H9 (cell line): ENCODE results near the gene RANGAP1. TPM values are rescaled to one million over a fixed set of nuclear protein-coding genes. Genes with fewer than 3 reads are reported as not detected.
A peak's percentile ranks its signal among the peaks of the same experiment; 100 is the strongest.

ENCODE experiments used
- DNase-seq: peaks from one replicate; pipeline ENCODE4 v3.0.0-alpha.2; 2017
- H2AFZ ChIP-seq: one replicate; pipeline ENCODE4 v1.6.1; 2013; ENCODE audit warnings: mild to moderate bottlenecking, low read length, control low read depth, moderate library complexity
- H2AK5ac ChIP-seq: 2 replicates; pipeline ENCODE4 v1.6.1; 2013; ENCODE audit warnings: low read length, control low read depth, mixed read lengths; ENCODE audit not compliant: insufficient read length
- H2BK120ac ChIP-seq: one replicate; pipeline ENCODE4 v1.6.1; 2013; ENCODE audit warnings: low read depth, mild to moderate bottlenecking, low read length, control low read depth, inconsistent platforms; ENCODE audit not compliant: poor library complexity, severe bottlenecking
- H2BK12ac ChIP-seq: 2 replicates; pipeline ENCODE4 v1.6.1; 2013; ENCODE audit warnings: low read length, control low read depth, mixed read lengths, low read depth; ENCODE audit not compliant: insufficient read length
- H2BK15ac ChIP-seq: 2 replicates; pipeline ENCODE4 v1.6.1; 2013; ENCODE audit warnings: low read depth, low read length, control low read depth
- H2BK20ac ChIP-seq: one replicate; pipeline ENCODE4 v1.6.1; 2013; ENCODE audit warnings: low read depth, mild to moderate bottlenecking, low read length, control low read depth, inconsistent platforms; ENCODE audit not compliant: poor library complexity, severe bottlenecking
- H2BK5ac ChIP-seq: 2 replicates; pipeline ENCODE4 v1.6.1; 2013; ENCODE audit warnings: low read length, control low read depth, mixed read lengths; ENCODE audit not compliant: insufficient read length
- H3K14ac ChIP-seq: 2 replicates; pipeline ENCODE4 v1.6.1; 2013; ENCODE audit warnings: low read length, control low read depth; ENCODE audit not compliant: insufficient read depth
- H3K18ac ChIP-seq: 2 replicates; pipeline ENCODE4 v1.6.1; 2013; ENCODE audit warnings: low read depth, mild to moderate bottlenecking, mixed read lengths, low read length, control low read depth; ENCODE audit not compliant: insufficient read length
- H3K23ac ChIP-seq: 2 replicates; pipeline ENCODE4 v1.6.1; 2013; ENCODE audit warnings: low read length, control low read depth, mixed read lengths, low read depth; ENCODE audit not compliant: insufficient read length
- H3K23me2 ChIP-seq: 2 replicates; pipeline ENCODE4 v1.6.1; 2013; ENCODE audit warnings: low read depth, mild to moderate bottlenecking, mixed read lengths, low read length, control low read depth; ENCODE audit not compliant: insufficient read length, poor library complexity, severe bottlenecking
- H3K27ac ChIP-seq: 2 replicates; pipeline ENCODE4 v1.5.1; 2013; ENCODE audit warnings: low read length, control low read depth, mixed read lengths, low read depth; ENCODE audit not compliant: insufficient read length
- H3K27me3 ChIP-seq: 2 replicates; pipeline ENCODE4 v1.6.1; 2013; ENCODE audit warnings: low read length, control low read depth, inconsistent platforms; ENCODE audit not compliant: insufficient read depth
- H3K4ac ChIP-seq: 2 replicates; pipeline ENCODE4 v1.6.1; 2013; ENCODE audit warnings: low read depth, mild to moderate bottlenecking, control low read depth, inconsistent platforms, low read length, moderate library complexity
- H3K4me1 ChIP-seq: 2 replicates; pipeline ENCODE4 v1.6.1; 2013; ENCODE audit warnings: low read length, control low read depth, inconsistent platforms; ENCODE audit not compliant: insufficient read depth
- H3K4me2 ChIP-seq: 2 replicates; pipeline ENCODE4 v1.6.1; 2013; ENCODE audit warnings: low read length, control low read depth, mixed read lengths; ENCODE audit not compliant: insufficient read length, insufficient read depth
- H3K56ac ChIP-seq: 2 replicates; pipeline ENCODE4 v1.6.1; 2013; ENCODE audit warnings: low read depth, mild to moderate bottlenecking, mixed read lengths, low read length, control low read depth; ENCODE audit not compliant: insufficient read length
- H3K79me1 ChIP-seq: 2 replicates; pipeline ENCODE4 v1.6.1; 2013; ENCODE audit warnings: low read depth, mild to moderate bottlenecking, moderate library complexity, low read length, control low read depth, inconsistent platforms; ENCODE audit not compliant: insufficient read depth, poor library complexity, severe bottlenecking
- H3K79me2 ChIP-seq: 2 replicates; pipeline ENCODE4 v1.6.1; 2013; ENCODE audit warnings: low read length, control low read depth, inconsistent platforms; ENCODE audit not compliant: insufficient read depth
- H3K9ac ChIP-seq: 2 replicates; pipeline ENCODE4 v1.6.1; 2013; ENCODE audit warnings: low read length, control low read depth, mixed read lengths; ENCODE audit not compliant: insufficient read length; ENCODE audit errors: extremely low read depth
- H3K9me3 ChIP-seq: one replicate; pipeline ENCODE4 v1.6.1; 2013; ENCODE audit warnings: low read depth, low read length, inconsistent platforms; ENCODE audit not compliant: control insufficient read depth
- H3T11ph ChIP-seq: one replicate; pipeline ENCODE4 v1.6.1; 2013; ENCODE audit warnings: mild to moderate bottlenecking, low read length, control low read depth, inconsistent platforms
- H4K20me1 ChIP-seq: one replicate; pipeline ENCODE4 v1.6.1; 2013; ENCODE audit not compliant: control insufficient read depth, insufficient read length, insufficient read depth
- H4K5ac ChIP-seq: 2 replicates; pipeline ENCODE4 v1.6.1; 2013; ENCODE audit warnings: low read depth, mild to moderate bottlenecking, mixed read lengths, low read length, control low read depth; ENCODE audit not compliant: insufficient read length
- H4K8ac ChIP-seq: replicated peaks from 2 replicates; pipeline ENCODE4 v1.6.1; 2013; ENCODE audit warnings: low read length, control low read depth, mixed read lengths, low read depth; ENCODE audit not compliant: insufficient read length
- H4K91ac ChIP-seq: 2 replicates; pipeline ENCODE4 v1.6.1; 2013; ENCODE audit warnings: low read depth, mild to moderate bottlenecking, moderate library complexity, mixed read lengths, low read length, control low read depth; ENCODE audit not compliant: insufficient read length
- H3K27ac Mint-ChIP-seq, 3 experiments: 2 replicates in 2 of 3; 3 replicates in 1 of 3; pipeline ENCODE4 v1.8.0; 2020 to 2021; ENCODE audit warnings: mixed read lengths in 3 of 3, mild to moderate bottlenecking in 1 of 3, moderate library complexity in 1 of 3
- H3K27me3 Mint-ChIP-seq: 2 replicates; pipeline ENCODE4 v1.8.0; 2021; ENCODE audit warnings: low read depth, mild to moderate bottlenecking, moderate library complexity, mixed read lengths
- H3K36me3 Mint-ChIP-seq, 3 experiments: 2 replicates in 2 of 3; 3 replicates in 1 of 3; pipeline ENCODE4 v1.8.0; 2020 to 2021; ENCODE audit warnings: low read depth in 3 of 3, mixed read lengths in 3 of 3; ENCODE audit not compliant: insufficient read depth in 1 of 3
- H3K4me1 Mint-ChIP-seq, 2 experiments: 2 replicates each; pipeline ENCODE4 v1.8.0; 2020; ENCODE audit warnings: mixed read lengths in 2 of 2
- H3K4me3 Mint-ChIP-seq, 2 experiments: 2 replicates in 1 of 2; 3 replicates in 1 of 2; pipeline ENCODE4 v1.8.0; 2020 to 2021; ENCODE audit warnings: mild to moderate bottlenecking in 2 of 2, mixed read lengths in 2 of 2, moderate library complexity in 1 of 2
- H3K9me3 Mint-ChIP-seq, 2 experiments: 2 replicates in 1 of 2; 3 replicates in 1 of 2; pipeline ENCODE4 v1.8.0; 2020; ENCODE audit warnings: mild to moderate bottlenecking in 2 of 2, mixed read lengths in 2 of 2, moderate library complexity in 1 of 2
- CTCF ChIP-seq: fragments of 200-600 bp; sonication (generic); conservative IDR thresholded peaks from 3 replicates; pipeline ENCODE4 v1.8.0; 2021; ENCODE audit warnings: antibody characterized with exemption, mild to moderate bottlenecking
- WGBS: extraction: QIAGEN DNeasy Blood & Tissue Kit; methylation state at CpG from one replicate; pipeline ENCODE4 v1.1.7; 2013; ENCODE audit warnings: missing lambda C conversion rate, low lambda C conversion rate, mixed read lengths; ENCODE audit not compliant: insufficient read length; ENCODE audit errors: extremely low coverage; 5-methylcytosine and 5-hydroxymethylcytosine counted together
- total RNA-seq: library from RNA; stranded (reverse); gene quantifications from 2 replicates; pipeline ENCODE4 v1.2.1, GENCODE V29; 2021

RANGAP1 gene
- total RNA-seq, 1 experiment from 2014 or later = 130 TPM

- no peaks in the 10 kb centered on the region for H3K79me1 ChIP-seq
- no peak overlapping the region for H2AK5ac ChIP-seq
- H2BK20ac ChIP-seq = no peak overlapping the region
- no peak overlapping the region for H3K23ac ChIP-seq
- no peaks in the 10 kb centered on the region for H3K9me3 ChIP-seq
- H4K20me1 ChIP-seq = no peaks in the 10 kb centered on the region
- H3K27ac ChIP-seq = no peak overlapping the region
- no peak overlapping the region for H3K56ac ChIP-seq
- Mint-ChIP-seq H3K27me3 (no peaks in the 10 kb centered on the region), H3K27ac (no peak overlapping the region; a peak in 1 of 7 replicates), H3K4me3 (no peak overlapping the region), H3K9me3 (no peaks in the 10 kb centered on the region), H3K36me3 (peaks cover 13 to 53% (median 40%) of the 10 kb centered on the region in 3 experiments; a peak in 6 of 7 replicates), H3K4me1 (no peaks in the 10 kb centered on the region)
- no peaks in the 10 kb centered on the region for H3K23me2 ChIP-seq
- H3K18ac ChIP-seq = no peak overlapping the region
- no CpG with 5 or more reads among the region's 21 CpGs for WGBS
- H4K8ac ChIP-seq = no peak overlapping the region
- TF ChIP-seq CTCF = peak; percentile 64
- no peak overlapping the region for H4K5ac ChIP-seq
- no peak overlapping the region for H2BK15ac ChIP-seq
- no peak overlapping the region for H3K4me2 ChIP-seq
- no peaks in the 10 kb centered on the region for H3K4me1 ChIP-seq
- H3K14ac ChIP-seq = no peak overlapping the region
- no peaks in the 10 kb centered on the region for H3K27me3 ChIP-seq
- H2BK5ac ChIP-seq = no peak overlapping the region
- no peaks in the 10 kb centered on the region for H3K79me2 ChIP-seq
- no peak overlapping the region for H4K91ac ChIP-seq
- H2AFZ ChIP-seq = no peak overlapping the region
- H3K4ac ChIP-seq = no peak overlapping the region
- peak; percentile 71 for DNase-seq
- H3T11ph ChIP-seq = no peak overlapping the region
- no peak overlapping the region for H2BK120ac ChIP-seq
- H2BK12ac ChIP-seq = no peak overlapping the region
- H3K9ac ChIP-seq = no peak overlapping the region
Measured at GRCh38 chr22:41245917-41246499, 40.0 kb downstream of the RANGAP1 start.
